DMS53 (cell line): ENCODE data around the gene ACAD8.
A peak's percentile ranks its signal among the peaks of the same experiment; 100 is the strongest.
"Not testable (repeated sequence)": the region's sequence is repeated elsewhere in the genome, so short reads cannot be mapped to it uniquely, and the experiment has no call there.

Source experiments
- DNase-seq: peaks from one replicate; lab custom pipeline; 2025; lab: John Stamatoyannopoulos, UW

ACAD8 gene

DNA sequence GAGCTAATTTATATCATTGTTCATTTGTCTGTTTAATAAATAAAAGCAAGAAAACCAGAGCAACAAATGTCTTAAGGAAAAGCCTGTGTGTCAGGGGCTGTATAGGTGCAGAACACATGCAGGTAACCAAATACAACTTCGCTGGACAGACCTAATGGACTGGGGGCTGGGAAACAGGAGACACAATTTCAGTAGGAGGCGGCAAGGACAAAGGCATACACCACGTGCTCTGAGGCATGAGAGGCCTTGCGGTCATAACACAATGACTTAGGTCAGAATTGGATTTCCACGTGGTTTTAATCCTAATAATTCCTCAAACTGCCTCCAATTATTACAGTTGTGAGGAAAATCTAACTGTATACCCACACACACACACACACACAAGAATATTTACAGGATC is 14.1 kb downstream of the ACAD8 start:
- DNase-seq: no peak

DNA sequence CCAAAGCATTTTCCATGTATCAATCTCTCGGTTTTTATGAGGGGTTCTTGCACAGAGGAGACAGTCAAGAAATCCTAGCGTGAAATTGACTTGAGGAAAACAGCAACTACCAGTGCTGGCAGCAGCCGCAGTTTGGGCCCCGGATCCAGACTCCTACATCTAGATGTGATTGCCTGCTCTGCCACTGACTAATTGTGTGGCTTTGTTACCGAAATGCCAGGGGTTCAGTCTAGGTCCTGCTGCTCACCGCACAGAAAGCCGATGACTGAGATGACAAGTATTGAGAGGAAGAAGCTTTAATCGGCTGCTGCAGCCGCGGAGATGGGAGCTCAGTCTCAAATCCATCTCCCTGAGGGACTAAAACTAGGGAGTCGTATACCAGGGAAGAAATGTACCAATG is 14.6 kb downstream of the ACAD8 start:
- no peak for DNase-seq

DNA sequence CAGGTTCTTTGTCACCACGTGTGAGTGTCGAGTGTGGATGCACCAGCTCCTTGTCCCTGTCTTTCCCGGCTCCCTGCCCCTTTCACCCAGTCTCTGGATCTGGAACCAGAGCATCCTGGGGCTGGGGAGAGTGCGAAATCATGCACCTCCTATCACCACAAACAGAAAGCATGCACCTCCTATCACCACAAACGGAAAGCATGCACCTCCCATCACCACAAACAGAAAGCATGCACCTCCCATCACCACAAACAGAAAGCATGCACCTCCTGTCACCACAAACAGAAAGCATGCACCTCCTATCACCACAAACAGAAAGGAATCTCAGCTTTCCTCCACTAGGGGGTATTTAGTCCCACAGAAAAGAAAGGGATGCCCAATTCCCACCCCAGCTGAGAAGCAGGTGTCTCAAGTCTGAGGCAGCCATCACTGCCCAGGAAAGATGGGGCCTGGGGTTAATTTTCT is 16.9 kb downstream of the ACAD8 start:
- peak; percentile 45 for DNase-seq

GRCh38 chr11:134271978-134272377 is 18.6 kb downstream of the ACAD8 start:
- DNase-seq: no peak

DNA sequence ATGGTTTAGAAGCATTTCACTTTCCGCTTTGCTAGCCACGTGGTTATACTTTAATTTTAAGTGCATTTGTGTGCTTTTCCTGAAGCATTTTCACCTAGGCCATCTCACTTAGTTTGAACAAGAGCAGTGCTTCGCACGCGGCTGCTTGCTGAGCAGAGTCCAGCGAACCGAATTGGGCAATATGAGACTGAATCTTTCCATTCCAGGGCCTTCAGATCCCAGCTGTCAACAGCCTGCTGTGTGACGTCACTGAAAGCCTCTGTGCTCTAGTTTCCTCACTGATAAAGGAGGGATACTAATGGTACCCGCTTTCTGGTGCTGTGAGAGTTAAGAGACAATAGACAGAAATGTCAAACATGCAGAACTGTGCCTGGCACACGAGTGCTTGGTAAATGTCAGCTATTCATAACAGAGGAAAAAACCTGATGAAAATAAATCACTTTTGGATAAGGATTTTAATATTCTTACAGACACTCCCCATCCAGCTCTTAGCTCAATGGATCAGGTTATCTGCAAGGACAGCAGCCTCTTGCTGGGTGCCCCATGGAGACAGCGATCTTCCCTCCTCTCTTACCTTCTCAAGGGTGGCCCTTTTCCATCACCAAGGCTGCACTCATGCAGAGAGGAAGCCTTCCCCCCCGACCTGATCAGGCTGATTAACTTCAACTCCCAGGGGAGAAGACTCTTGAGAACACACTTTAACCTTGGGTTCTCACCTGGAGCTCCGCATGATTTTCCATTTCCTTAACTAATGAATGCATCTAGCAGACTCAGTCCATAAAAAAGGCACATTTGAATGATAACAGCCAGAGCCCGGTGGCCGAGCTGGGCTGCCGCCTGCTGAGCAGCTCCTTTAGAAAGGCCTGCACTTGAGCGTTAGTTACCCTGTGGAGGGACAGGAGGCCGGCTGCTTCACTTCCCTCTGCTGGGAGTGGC is 19.3 kb downstream of the ACAD8 start:
- peak; percentile 40 for DNase-seq

GRCh38 chr11:134273317-134273712 is 19.9 kb downstream of the ACAD8 start:
- no peak for DNase-seq

DNA sequence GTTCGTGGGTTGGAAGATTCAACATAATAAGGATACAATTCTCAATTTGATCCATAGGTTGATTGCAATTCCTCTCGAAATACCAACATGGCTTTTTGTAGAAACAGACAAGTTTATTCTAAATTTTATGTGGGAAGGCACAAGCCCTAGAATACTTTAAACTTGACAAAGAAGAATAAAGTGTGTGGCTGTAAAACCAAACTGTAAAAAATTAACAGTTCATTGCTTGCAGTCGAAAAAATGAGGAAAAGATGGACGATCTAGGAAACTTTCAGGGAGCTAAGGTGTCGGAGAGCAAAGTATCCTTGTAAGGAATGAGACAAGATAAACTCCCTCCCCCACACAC is 21.8 kb downstream of the ACAD8 start:
- no peak for DNase-seq

GRCh38 chr11:134275534-134276395 is 22.4 kb downstream of the ACAD8 start, which contains the start of gene GLB1L3:
GLB1L3 (plus strand) TSS chr11:134276379; CDS start chr11:134276741, 362 bp downstream.
- peak; percentile 77 for DNase-seq

GRCh38 chr11:134276396-134277182 is 23.2 kb downstream of the ACAD8 start:
- DNase-seq: peak; percentile 77

- peak; percentile 34 for DNase-seq
Measured at GRCh38 chr11:134277183-134278001, 24.0 kb downstream of the ACAD8 start.

DNA sequence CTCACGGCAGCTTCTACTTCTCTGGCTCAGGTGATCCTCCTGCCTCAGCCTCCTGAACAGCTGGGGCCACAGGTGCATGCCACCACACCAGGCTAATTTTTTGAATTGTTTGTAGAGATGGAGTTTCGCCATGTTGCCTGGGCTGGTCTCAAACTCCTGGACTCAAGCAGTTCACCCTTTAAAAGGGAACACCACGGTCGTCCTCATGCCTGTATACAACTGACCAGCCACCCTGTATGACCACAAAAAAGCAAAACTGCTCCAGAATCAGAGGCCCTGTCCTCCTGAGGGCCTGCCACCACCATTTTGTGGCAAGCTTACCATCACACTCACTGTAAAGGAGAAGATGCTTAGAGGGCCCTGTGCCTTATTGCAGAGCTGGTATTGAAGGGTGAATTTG is 25.0 kb downstream of the ACAD8 start:
- no peak for DNase-seq

GRCh38 chr11:134281635-134282034 is 28.3 kb downstream of the ACAD8 start:
- not testable (repeated sequence) for DNase-seq

GRCh38 chr11:134282121-134283045 is 29.0 kb downstream of the ACAD8 start:
- DNase-seq: no peak

- no peak for DNase-seq
Measured at GRCh38 chr11:134283461-134284230, 30.3 kb downstream of the ACAD8 start.

GRCh38 chr11:134284349-134284748 is 31.0 kb downstream of the ACAD8 start:
- not testable (repeated sequence) for DNase-seq

- DNase-seq: no peak
Measured at GRCh38 chr11:134287561-134287960, 34.2 kb downstream of the ACAD8 start.

- no peak for DNase-seq
Measured at GRCh38 chr11:134288486-134288885, 35.1 kb downstream of the ACAD8 start.

- DNase-seq: no peak
Measured at GRCh38 chr11:134289167-134289566, 35.8 kb downstream of the ACAD8 start.

GRCh38 chr11:134289789-134290188 is 36.4 kb downstream of the ACAD8 start:
- DNase-seq: no peak
